ENCODE measurements around the gene SAA2.

- TF ChIP-seq EZH2phosphoT487 (IDR thresholded peaks at IDR 0.05; ENCODE audit: insufficient read depth, low read depth) (no peak), EZH2 (IDR thresholded peaks at IDR 0.05; ENCODE audit: insufficient read depth, poor library complexity, severe bottlenecking) (no peak)
These were observed 16.4 kb upstream of the SAA2 start for GRCh38 chr11:18264677-18265555.

All from GM23248 (cell line).